Caco-2 (cell line): ENCODE measurements around the gene PDE7B. TPM values are rescaled to one million over a fixed set of nuclear protein-coding genes. Genes with fewer than 3 reads are reported as not detected.

Experiments used
- BruUV-seq: library from RNA; stranded (reverse); fragments of 400-500 nt; replicated peaks from 2 replicates; lab custom pipeline; 2021; lab: Mats Ljungman, UMichigan
- CTCF ChIA-PET: fragments of 300-600 bp; sonication (Branson Sonifier 250); formaldehyde crosslinking; loops from one replicate; lab custom pipeline; 2022; ENCODE audit warnings: antibody characterized with exemption; lab: Charles Lee
- POLR2A ChIA-PET: fragments of 300-600 bp; sonication (Branson Sonifier 250); formaldehyde crosslinking; loops from one replicate; lab custom pipeline; 2022; ENCODE audit warnings: antibody characterized with exemption; lab: Charles Lee
- DNase-seq, 2 experiments: peaks; one replicate each; pipeline versions ENCODE4 v3.0.0 to v3.0.0-alpha.2; 2020 to 2022
- H3K27me3 ChIP-seq: replicated peaks from 2 replicates; pipeline ENCODE4 v1.6.0; 2011; ENCODE audit warnings: low read length; ENCODE audit not compliant: control insufficient read depth, insufficient read depth
- H3K36me3 ChIP-seq: 2 replicates; pipeline ENCODE4 v1.5.1; 2011; ENCODE audit warnings: low read length; ENCODE audit not compliant: control insufficient read depth, insufficient read depth
- H3K4me1 ChIP-seq: fragments of 250-450 bp; sonication (Bioruptor Pico); 2 replicates; pipeline ENCODE4 v1.5.1; 2020; ENCODE audit warnings: mild to moderate bottlenecking
- H3K4me3 ChIP-seq: 2 replicates; pipeline ENCODE4 v1.5.1; 2011; ENCODE audit warnings: low read depth, mild to moderate bottlenecking, control low read depth, low read length
- H3K9me3 ChIP-seq: fragments of 250-450 bp; sonication (Bioruptor Pico); 2 replicates; pipeline ENCODE4 v1.5.1; 2020; ENCODE audit warnings: mild to moderate bottlenecking, moderate library complexity
- H3K27ac Mint-ChIP-seq: one replicate; pipeline ENCODE4 v1.8.0; 2022; ENCODE audit warnings: mixed read lengths; ENCODE audit not compliant: unreplicated experiment
- H3K27me3 Mint-ChIP-seq: one replicate; pipeline ENCODE4 v1.8.0; 2022; ENCODE audit warnings: mixed read lengths; ENCODE audit not compliant: insufficient read depth, unreplicated experiment
- H3K36me3 Mint-ChIP-seq: one replicate; pipeline ENCODE4 v1.8.0; 2022; ENCODE audit warnings: mild to moderate bottlenecking, mixed read lengths; ENCODE audit not compliant: insufficient read depth, unreplicated experiment
- H3K4me1 Mint-ChIP-seq: one replicate; pipeline ENCODE4 v1.8.0; 2022; ENCODE audit warnings: low read depth, mixed read lengths; ENCODE audit not compliant: unreplicated experiment
- H3K4me3 Mint-ChIP-seq: one replicate; pipeline ENCODE4 v1.8.0; 2022; ENCODE audit warnings: mild to moderate bottlenecking, moderate library complexity, mixed read lengths; ENCODE audit not compliant: unreplicated experiment
- H3K9me3 Mint-ChIP-seq: one replicate; pipeline ENCODE4 v1.8.0; 2022; ENCODE audit warnings: mixed read lengths; ENCODE audit not compliant: unreplicated experiment
- CTCF ChIP-seq, 2 experiments: fragments of 200-600 bp in 1 of 2; IDR thresholded peaks; 1 replicate in 1 of 2; 2 replicates in 1 of 2; pipeline versions ENCODE4 v1.5.1 to v1.8.0; 2011 to 2022; ENCODE audit warnings: antibody characterized with exemption in 1 of 2, control low read depth in 1 of 2, inconsistent platforms in 1 of 2, low read depth in 1 of 2, low read length in 1 of 2, mild to moderate bottlenecking in 1 of 2, moderate library complexity in 1 of 2; ENCODE audit not compliant: insufficient read depth in 1 of 2, severe bottlenecking in 1 of 2, unreplicated experiment in 1 of 2
- intact Hi-C: fragments of 100-400 bp; cut with micrococcal nuclease; formaldehyde crosslinking; loops from one replicate; pipeline ENCODE4 v1.10.0; 2022; ENCODE audit not compliant: unreplicated experiment
- total RNA-seq: library from RNA; stranded (reverse); gene quantifications from 2 replicates; pipeline ENCODE4 v1.2.3, GENCODE V29; 2022

PDE7B gene
- total RNA-seq, 1 experiment from 2014 or later: not detected

- POLR2A ChIA-PET: no interaction called here
- Mint-ChIP-seq H3K9me3 (no peaks in the 10 kb centered on the region), H3K4me3 (no peak overlapping the region), H3K27me3 (peaks cover 4% of the 10 kb centered on the region), H3K4me1 (no peaks in the 10 kb centered on the region), H3K27ac (no peak overlapping the region), H3K36me3 (no peaks in the 10 kb centered on the region)
- Histone ChIP-seq H3K36me3 (no peaks in the 10 kb centered on the region), H3K4me3 (no peak overlapping the region), H3K4me1 (no peaks in the 10 kb centered on the region), H3K9me3 (no peaks in the 10 kb centered on the region), H3K27me3 (no peaks in the 10 kb centered on the region)
- TF ChIP-seq CTCF (IDR thresholded peaks at IDR 0.05; ENCODE audit: insufficient read depth in 1 of 2, low read depth in 1 of 2, low read length in 1 of 2, severe bottlenecking in 1 of 2, unreplicated experiment in 1 of 2): no peak
- CTCF ChIA-PET: no interaction called here
- BruUV-seq: no TSS peak
- intact Hi-C loops: no loop called here
- DNase-seq: no peak
Measured at GRCh38 chr6:135940616-135941167, 89.2 kb downstream of the PDE7B start.

GRCh38 chr6:135941275-135942025, 89.9 kb downstream of the PDE7B start:
- no peaks in the 10 kb centered on the region for H3K4me1 Mint-ChIP-seq
- H3K27ac Mint-ChIP-seq: no peak overlapping the region
- ChIA-PET CTCF (no interaction called here), POLR2A (no interaction called here)
- no peaks in the 10 kb centered on the region for H3K36me3 Mint-ChIP-seq
- no peaks in the 10 kb centered on the region for H3K4me1 ChIP-seq
- peaks cover 4% of the 10 kb centered on the region for H3K27me3 Mint-ChIP-seq
- intact Hi-C loops: no loop called here
- TF ChIP-seq CTCF (IDR thresholded peaks at IDR 0.05; ENCODE audit: insufficient read depth in 1 of 2, low read depth in 1 of 2, low read length in 1 of 2, severe bottlenecking in 1 of 2, unreplicated experiment in 1 of 2): no peak
- H3K4me3 Mint-ChIP-seq: no peak overlapping the region
- H3K9me3 Mint-ChIP-seq: no peaks in the 10 kb centered on the region
- no peaks in the 10 kb centered on the region for H3K36me3 ChIP-seq
- no peaks in the 10 kb centered on the region for H3K9me3 ChIP-seq
- no TSS peak for BruUV-seq
- H3K4me3 ChIP-seq: no peak overlapping the region
- H3K27me3 ChIP-seq: no peaks in the 10 kb centered on the region
- no peak for DNase-seq

GRCh38 chr6:135944120-135944519, 92.6 kb downstream of the PDE7B start:
- ChIA-PET POLR2A (no interaction called here), CTCF (no interaction called here)
- H3K4me3 Mint-ChIP-seq: no peak overlapping the region
- H3K9me3 Mint-ChIP-seq: no peaks in the 10 kb centered on the region
- Histone ChIP-seq H3K4me1 (no peaks in the 10 kb centered on the region), H3K36me3 (no peaks in the 10 kb centered on the region), H3K4me3 (no peak overlapping the region), H3K27me3 (no peaks in the 10 kb centered on the region), H3K9me3 (no peaks in the 10 kb centered on the region)
- no TSS peak for BruUV-seq
- H3K36me3 Mint-ChIP-seq: no peaks in the 10 kb centered on the region
- no peak overlapping the region for H3K27ac Mint-ChIP-seq
- peaks cover 5% of the 10 kb centered on the region for H3K27me3 Mint-ChIP-seq
- no peak for DNase-seq
- no peaks in the 10 kb centered on the region for H3K4me1 Mint-ChIP-seq
- intact Hi-C loops: no loop called here
- no peak for TF ChIP-seq CTCF (IDR thresholded peaks at IDR 0.05; ENCODE audit: insufficient read depth in 1 of 2, low read depth in 1 of 2, low read length in 1 of 2, severe bottlenecking in 1 of 2, unreplicated experiment in 1 of 2)
